ENCODE data around the gene CDC42EP1. TPM values are rescaled to one million over a fixed set of nuclear protein-coding genes. Genes with fewer than 3 reads are reported as not detected.

Gene CDC42EP1
- polyA plus RNA-seq, 1 donor from 2014 or later: 0.24 TPM

DNA sequence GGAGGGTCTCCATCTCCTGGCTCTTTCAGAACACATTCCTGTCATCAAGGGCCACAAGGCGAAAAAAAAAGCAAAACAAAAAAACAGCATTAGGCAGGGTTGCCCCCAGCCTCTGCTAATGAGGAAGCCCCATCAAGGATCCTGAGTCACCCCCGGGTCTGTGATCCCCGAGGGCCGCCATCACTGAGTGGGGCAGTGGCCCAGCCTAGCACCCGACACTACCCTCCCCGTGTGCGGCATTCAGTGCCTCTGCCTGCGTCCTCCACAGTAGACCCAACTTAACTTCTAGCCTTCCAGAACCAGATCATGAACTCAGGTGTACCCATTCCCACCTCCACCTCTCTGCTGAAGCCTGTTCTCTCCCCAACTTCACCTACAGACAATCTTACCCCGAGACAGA, 6.6 kb upstream of the CDC42EP1 start:
- Histone ChIP-seq H3F3A (ENCODE audit: insufficient read depth, low read length, poor library complexity, severe bottlenecking) (no peaks in the 10 kb centered on the region), H3K27me3 (ENCODE audit: insufficient read depth, low read depth, low read length) (no peaks in the 10 kb centered on the region), H2AFZ (ENCODE audit: low read depth, low read length) (no peak overlapping the region), H3K36me3 (ENCODE audit: insufficient read depth, low read length) (no peaks in the 10 kb centered on the region), H3K4me3 (ENCODE audit: low read length) (no peak overlapping the region), H3K9me2 (ENCODE audit: insufficient read depth, low read length) (no peaks in the 10 kb centered on the region), H3K79me2 (replicated peaks; ENCODE audit: insufficient read depth, low read length) (no peaks in the 10 kb centered on the region), H3K4me2 (ENCODE audit: low read length) (no peak overlapping the region), H3K9me3 (ENCODE audit: low read length) (no peaks in the 10 kb centered on the region), H3K27ac (ENCODE audit: low read length) (no peak overlapping the region), H4K20me1 (ENCODE audit: insufficient read depth) (no peaks in the 10 kb centered on the region), H3K9ac (ENCODE audit: low read length) (no peak overlapping the region)
- TF ChIP-seq MXI1 (conservative IDR thresholded peaks at IDR 0.05; ENCODE audit: poor library complexity, severe bottlenecking) (no peak), EZH2 (IDR thresholded peaks at IDR 0.05; ENCODE audit: borderline replicate concordance, insufficient read depth, low read length, poor library complexity, severe bottlenecking) (no peak), TAF1 (IDR thresholded peaks at IDR 0.05; ENCODE audit: low read depth) (no peak), POLR2AphosphoS5 (IDR thresholded peaks at IDR 0.05) (no peak), RAD21 (conservative IDR thresholded peaks at IDR 0.05) (no peak), SMC3 (conservative IDR thresholded peaks at IDR 0.05; ENCODE audit: poor library complexity) (no peak), CTCF (IDR thresholded peaks at IDR 0.05; ENCODE audit: poor library complexity, severe bottlenecking) (no peak), EP300 (conservative IDR thresholded peaks at IDR 0.05; ENCODE audit: poor library complexity, severe bottlenecking) (no peak)
- TF ChIP-seq, protein P1, sequence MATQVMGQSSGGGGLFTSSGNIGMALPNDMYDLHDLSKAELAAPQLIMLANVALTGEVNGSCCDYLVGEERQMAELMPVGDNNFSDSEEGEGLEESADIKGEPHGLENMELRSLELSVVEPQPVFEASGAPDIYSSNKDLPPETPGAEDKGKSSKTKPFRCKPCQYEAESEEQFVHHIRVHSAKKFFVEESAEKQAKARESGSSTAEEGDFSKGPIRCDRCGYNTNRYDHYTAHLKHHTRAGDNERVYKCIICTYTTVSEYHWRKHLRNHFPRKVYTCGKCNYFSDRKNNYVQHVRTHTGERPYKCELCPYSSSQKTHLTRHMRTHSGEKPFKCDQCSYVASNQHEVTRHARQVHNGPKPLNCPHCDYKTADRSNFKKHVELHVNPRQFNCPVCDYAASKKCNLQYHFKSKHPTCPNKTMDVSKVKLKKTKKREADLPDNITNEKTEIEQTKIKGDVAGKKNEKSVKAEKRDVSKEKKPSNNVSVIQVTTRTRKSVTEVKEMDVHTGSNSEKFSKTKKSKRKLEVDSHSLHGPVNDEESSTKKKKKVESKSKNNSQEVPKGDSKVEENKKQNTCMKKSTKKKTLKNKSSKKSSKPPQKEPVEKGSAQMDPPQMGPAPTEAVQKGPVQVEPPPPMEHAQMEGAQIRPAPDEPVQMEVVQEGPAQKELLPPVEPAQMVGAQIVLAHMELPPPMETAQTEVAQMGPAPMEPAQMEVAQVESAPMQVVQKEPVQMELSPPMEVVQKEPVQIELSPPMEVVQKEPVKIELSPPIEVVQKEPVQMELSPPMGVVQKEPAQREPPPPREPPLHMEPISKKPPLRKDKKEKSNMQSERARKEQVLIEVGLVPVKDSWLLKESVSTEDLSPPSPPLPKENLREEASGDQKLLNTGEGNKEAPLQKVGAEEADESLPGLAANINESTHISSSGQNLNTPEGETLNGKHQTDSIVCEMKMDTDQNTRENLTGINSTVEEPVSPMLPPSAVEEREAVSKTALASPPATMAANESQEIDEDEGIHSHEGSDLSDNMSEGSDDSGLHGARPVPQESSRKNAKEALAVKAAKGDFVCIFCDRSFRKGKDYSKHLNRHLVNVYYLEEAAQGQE (IDR thresholded peaks at IDR 0.05; ENCODE audit: borderline replicate concordance): no peak

DNA sequence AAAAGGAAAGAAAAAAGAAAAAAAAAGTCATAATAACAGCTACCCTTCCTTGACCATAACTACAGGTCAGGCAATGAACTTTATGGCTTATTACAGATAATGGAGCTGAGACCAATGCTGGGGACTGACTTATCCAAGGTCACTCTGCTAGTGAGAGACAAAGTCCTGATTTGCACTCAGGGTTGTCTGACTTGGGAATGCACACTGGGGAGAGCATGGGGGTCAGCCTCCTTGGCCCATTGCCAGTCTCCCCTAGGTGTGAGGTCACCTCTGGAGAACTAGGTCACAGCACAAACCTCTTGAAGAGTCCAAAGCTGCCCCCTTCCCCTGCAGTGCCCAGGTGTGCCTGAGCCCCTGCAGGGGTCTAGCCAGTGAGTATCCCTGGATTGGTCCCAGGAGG, 5.3 kb upstream of the CDC42EP1 start:
- Histone ChIP-seq H3K27ac (ENCODE audit: low read length) (no peak overlapping the region), H3K9me2 (ENCODE audit: insufficient read depth, low read length) (no peaks in the 10 kb centered on the region), H4K20me1 (ENCODE audit: insufficient read depth) (no peaks in the 10 kb centered on the region), H3K36me3 (ENCODE audit: insufficient read depth, low read length) (no peaks in the 10 kb centered on the region), H3K4me3 (ENCODE audit: low read length) (no peak overlapping the region), H3K9ac (ENCODE audit: low read length) (no peak overlapping the region), H3K79me2 (replicated peaks; ENCODE audit: insufficient read depth, low read length) (no peaks in the 10 kb centered on the region), H3F3A (ENCODE audit: insufficient read depth, low read length, poor library complexity, severe bottlenecking) (no peaks in the 10 kb centered on the region), H3K4me2 (ENCODE audit: low read length) (no peak overlapping the region), H2AFZ (ENCODE audit: low read depth, low read length) (no peak overlapping the region), H3K9me3 (ENCODE audit: low read length) (no peaks in the 10 kb centered on the region), H3K27me3 (ENCODE audit: insufficient read depth, low read depth, low read length) (peaks cover 8% of the 10 kb centered on the region)
- TF ChIP-seq MXI1 (conservative IDR thresholded peaks at IDR 0.05; ENCODE audit: poor library complexity, severe bottlenecking) (no peak), EP300 (conservative IDR thresholded peaks at IDR 0.05; ENCODE audit: poor library complexity, severe bottlenecking) (no peak), POLR2AphosphoS5 (IDR thresholded peaks at IDR 0.05) (no peak), EZH2 (IDR thresholded peaks at IDR 0.05; ENCODE audit: borderline replicate concordance, insufficient read depth, low read length, poor library complexity, severe bottlenecking) (no peak), RAD21 (conservative IDR thresholded peaks at IDR 0.05) (no peak), SMC3 (conservative IDR thresholded peaks at IDR 0.05; ENCODE audit: poor library complexity) (no peak), CTCF (IDR thresholded peaks at IDR 0.05; ENCODE audit: poor library complexity, severe bottlenecking) (no peak), TAF1 (IDR thresholded peaks at IDR 0.05; ENCODE audit: low read depth) (no peak)
- TF ChIP-seq, protein P1 (IDR thresholded peaks at IDR 0.05; ENCODE audit: borderline replicate concordance): no peak
